HepG2 (cell line): ENCODE data around the gene TXNL4B. TPM values are rescaled to one million over a fixed set of nuclear protein-coding genes. Genes with fewer than 3 reads are reported as not detected.

Experiments
- DBP ChIP-seq: sonication (generic); formaldehyde crosslinking; IDR thresholded peaks from 2 replicates; pipeline ENCODE4 v1.4.0; 2020; ENCODE audit warnings: missing genetic modification reagents; ENCODE audit errors: not compliant biosample characterization
- FUBP1 ChIP-seq: sonication (generic); formaldehyde crosslinking; IDR thresholded peaks from 2 replicates; pipeline ENCODE4 v1.5.1; 2020; ENCODE audit warnings: missing genetic modification reagents, mild to moderate bottlenecking, borderline replicate concordance
- NCOA2 ChIP-seq: sonication (generic); formaldehyde crosslinking; IDR thresholded peaks from 2 replicates; pipeline ENCODE4 v1.8.0; 2022; ENCODE audit warnings: inconsistent platforms
- NR3C1 ChIP-seq: sonication (generic); formaldehyde crosslinking; IDR thresholded peaks from 2 replicates; pipeline ENCODE4 v1.4.0; 2020; ENCODE audit warnings: missing genetic modification reagents
- POLR2A ChIP-seq, 2 experiments: IDR thresholded peaks; 2 replicates each; pipeline ENCODE4 v1.6.1; 2011; ENCODE audit warnings: low read depth in 2 of 2, low read length in 2 of 2, mild to moderate bottlenecking in 1 of 2, moderate library complexity in 1 of 2; ENCODE audit not compliant: insufficient read depth in 1 of 2
- SP140L ChIP-seq: sonication (generic); formaldehyde crosslinking; IDR thresholded peaks from 2 replicates; pipeline ENCODE4 v1.4.0; 2020; ENCODE audit warnings: missing genetic modification reagents, borderline replicate concordance
- STAT5B ChIP-seq: sonication (generic); formaldehyde crosslinking; IDR thresholded peaks from 2 replicates; pipeline ENCODE4 v1.4.0; 2020; ENCODE audit warnings: missing genetic modification reagents
- U2AF2 ChIP-seq: fragments of 200-400 bp; formaldehyde crosslinking; IDR thresholded peaks from 2 replicates; pipeline ENCODE4 v1.6.1; 2017; ENCODE audit warnings: low read depth, mild to moderate bottlenecking, low read length
- ZKSCAN5 ChIP-seq: sonication (generic); formaldehyde crosslinking; IDR thresholded peaks from 2 replicates; pipeline ENCODE4 v1.5.1; 2020; ENCODE audit warnings: mild to moderate bottlenecking, missing genetic modification reagents
- ZNF143 ChIP-seq: sonication (generic); formaldehyde crosslinking; IDR thresholded peaks from 2 replicates; pipeline ENCODE4 v1.4.0; 2020; ENCODE audit warnings: missing genetic modification reagents
- ZNF24 ChIP-seq: fragments of 450-650 bp; IDR thresholded peaks from 2 replicates; pipeline ENCODE4 v1.6.1; 2017; ENCODE audit warnings: antibody characterized with exemption, mild to moderate bottlenecking
- ZNF460 ChIP-seq: sonication (generic); formaldehyde crosslinking; IDR thresholded peaks from 2 replicates; pipeline ENCODE4 v1.5.1; 2020; ENCODE audit warnings: missing genetic modification reagents, mild to moderate bottlenecking, borderline replicate concordance
- ZNF615 ChIP-seq: sonication (generic); formaldehyde crosslinking; IDR thresholded peaks from 2 replicates; pipeline ENCODE4 v1.5.0; 2020; ENCODE audit warnings: mild to moderate bottlenecking, missing genetic modification reagents, borderline replicate concordance
- ZNF766 ChIP-seq: sonication (generic); formaldehyde crosslinking; IDR thresholded peaks from 2 replicates; pipeline ENCODE4 v1.5.0; 2020; ENCODE audit warnings: missing genetic modification reagents, borderline replicate concordance
- polyA plus RNA-seq, 8 experiments: library from polyadenylated mRNA; depleted of rRNA in 3 of 8; stranded (reverse) in 7 of 8; unstranded in 1 of 8; fragments of >200 nt; fragmentation: Illumina TruSeq in 4 of 8; extraction: Trizol in 4 of 8; gene quantifications; 2 replicates each; pipeline versions ENCODE4 v1.2.1 to v1.2.3, GENCODE V29; 2011 to 2016; ENCODE audit warnings: low read depth in 4 of 8, missing spikeins in 1 of 8, mixed read lengths in 1 of 8; ENCODE audit not compliant: insufficient read depth in 1 of 8
- total RNA-seq, 5 experiments: library from RNA; depleted of rRNA; stranded (reverse); fragments of >200 nt; fragmentation: Illumina TruSeq; extraction: Trizol; gene quantifications; 2 replicates each; pipeline ENCODE4 v1.2.3, GENCODE V29; 2016; ENCODE audit warnings: low read depth in 1 of 5
- TF ChIP-seq, protein P1 (sequence below): sonication (generic); formaldehyde crosslinking; IDR thresholded peaks from 2 replicates; pipeline ENCODE4 v1.9.0; 2021; ENCODE audit warnings: missing genetic modification reagents, borderline replicate concordance
- TF ChIP-seq, protein P2 (sequence below): sonication (generic); formaldehyde crosslinking; IDR thresholded peaks from 2 replicates; pipeline ENCODE4 v1.4.0; 2020; ENCODE audit warnings: mild to moderate bottlenecking, missing genetic modification reagents
- TF ChIP-seq, protein P3 (sequence below): sonication (generic); formaldehyde crosslinking; IDR thresholded peaks from 2 replicates; pipeline ENCODE4 v1.5.1; 2020; ENCODE audit warnings: mild to moderate bottlenecking, missing genetic modification reagents, borderline replicate concordance

The TXNL4B gene
- total and polyA plus RNA-seq, 2 of the 13 experiments (the other 11 are each of a cell fraction or from before 2014, with no cell fraction given): 17.4 to 18.3 TPM

DNA sequence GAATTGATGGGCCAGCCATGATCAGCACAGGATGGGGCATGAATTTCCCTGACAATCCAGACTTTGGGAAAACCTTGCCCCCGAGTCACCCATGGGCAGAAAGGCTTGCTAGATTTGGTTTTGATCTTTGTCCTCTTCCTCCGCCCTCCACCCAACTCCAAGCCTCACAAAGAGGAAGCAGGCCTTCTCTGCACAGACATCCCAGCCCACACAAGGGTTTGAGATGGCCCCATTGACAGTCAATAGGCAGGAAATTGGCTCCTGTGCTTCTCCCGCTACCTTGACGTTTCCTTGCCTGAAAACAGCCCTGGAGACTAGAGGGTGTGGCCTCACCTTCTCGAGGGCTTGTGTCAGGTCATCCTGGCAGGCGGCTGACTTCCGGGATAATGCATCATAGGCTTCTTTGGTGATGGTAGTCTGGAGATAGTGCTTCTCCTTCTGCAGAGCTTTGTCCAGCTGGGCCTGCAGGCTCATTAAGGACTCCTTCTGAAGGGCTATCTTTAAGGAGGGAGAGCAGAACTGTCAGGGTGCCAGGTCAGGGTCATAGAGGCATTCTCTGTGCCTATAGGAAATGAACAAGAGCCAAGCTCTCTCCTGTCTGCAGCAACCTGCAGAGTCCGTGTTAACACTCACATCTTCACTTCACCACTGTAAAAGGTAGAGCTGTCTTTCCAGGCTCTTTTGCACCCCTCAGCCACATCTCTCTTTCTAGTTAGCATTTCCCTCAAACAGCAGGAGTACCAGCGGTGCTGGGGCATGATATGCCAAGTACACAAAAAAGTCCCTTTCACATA lies 32.4 kb upstream of the TXNL4B start (continued):
- TF ChIP-seq ZNF143 (CRISPR knock-in tag): no peak
- no peak for TF ChIP-seq NR3C1 (CRISPR knock-in tag)
- TF ChIP-seq SP140L: no peak
- TF ChIP-seq, protein P1, sequence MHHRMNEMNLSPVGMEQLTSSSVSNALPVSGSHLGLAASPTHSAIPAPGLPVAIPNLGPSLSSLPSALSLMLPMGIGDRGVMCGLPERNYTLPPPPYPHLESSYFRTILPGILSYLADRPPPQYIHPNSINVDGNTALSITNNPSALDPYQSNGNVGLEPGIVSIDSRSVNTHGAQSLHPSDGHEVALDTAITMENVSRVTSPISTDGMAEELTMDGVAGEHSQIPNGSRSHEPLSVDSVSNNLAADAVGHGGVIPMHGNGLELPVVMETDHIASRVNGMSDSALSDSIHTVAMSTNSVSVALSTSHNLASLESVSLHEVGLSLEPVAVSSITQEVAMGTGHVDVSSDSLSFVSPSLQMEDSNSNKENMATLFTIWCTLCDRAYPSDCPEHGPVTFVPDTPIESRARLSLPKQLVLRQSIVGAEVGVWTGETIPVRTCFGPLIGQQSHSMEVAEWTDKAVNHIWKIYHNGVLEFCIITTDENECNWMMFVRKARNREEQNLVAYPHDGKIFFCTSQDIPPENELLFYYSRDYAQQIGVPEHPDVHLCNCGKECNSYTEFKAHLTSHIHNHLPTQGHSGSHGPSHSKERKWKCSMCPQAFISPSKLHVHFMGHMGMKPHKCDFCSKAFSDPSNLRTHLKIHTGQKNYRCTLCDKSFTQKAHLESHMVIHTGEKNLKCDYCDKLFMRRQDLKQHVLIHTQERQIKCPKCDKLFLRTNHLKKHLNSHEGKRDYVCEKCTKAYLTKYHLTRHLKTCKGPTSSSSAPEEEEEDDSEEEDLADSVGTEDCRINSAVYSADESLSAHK: no peak
- no peak for TF ChIP-seq ZNF766 (CRISPR knock-in tag)
- TF ChIP-seq, protein P2, sequence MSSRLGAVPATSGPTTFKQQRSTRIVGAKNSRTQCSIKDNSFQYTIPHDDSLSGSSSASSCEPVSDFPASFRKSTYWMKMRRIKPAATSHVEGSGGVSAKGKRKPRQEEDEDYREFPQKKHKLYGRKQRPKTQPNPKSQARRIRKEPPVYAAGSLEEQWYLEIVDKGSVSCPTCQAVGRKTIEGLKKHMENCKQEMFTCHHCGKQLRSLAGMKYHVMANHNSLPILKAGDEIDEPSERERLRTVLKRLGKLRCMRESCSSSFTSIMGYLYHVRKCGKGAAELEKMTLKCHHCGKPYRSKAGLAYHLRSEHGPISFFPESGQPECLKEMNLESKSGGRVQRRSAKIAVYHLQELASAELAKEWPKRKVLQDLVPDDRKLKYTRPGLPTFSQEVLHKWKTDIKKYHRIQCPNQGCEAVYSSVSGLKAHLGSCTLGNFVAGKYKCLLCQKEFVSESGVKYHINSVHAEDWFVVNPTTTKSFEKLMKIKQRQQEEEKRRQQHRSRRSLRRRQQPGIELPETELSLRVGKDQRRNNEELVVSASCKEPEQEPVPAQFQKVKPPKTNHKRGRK: no peak
- TF ChIP-seq STAT5B (CRISPR knock-in tag): no peak
- TF ChIP-seq, protein P3, sequence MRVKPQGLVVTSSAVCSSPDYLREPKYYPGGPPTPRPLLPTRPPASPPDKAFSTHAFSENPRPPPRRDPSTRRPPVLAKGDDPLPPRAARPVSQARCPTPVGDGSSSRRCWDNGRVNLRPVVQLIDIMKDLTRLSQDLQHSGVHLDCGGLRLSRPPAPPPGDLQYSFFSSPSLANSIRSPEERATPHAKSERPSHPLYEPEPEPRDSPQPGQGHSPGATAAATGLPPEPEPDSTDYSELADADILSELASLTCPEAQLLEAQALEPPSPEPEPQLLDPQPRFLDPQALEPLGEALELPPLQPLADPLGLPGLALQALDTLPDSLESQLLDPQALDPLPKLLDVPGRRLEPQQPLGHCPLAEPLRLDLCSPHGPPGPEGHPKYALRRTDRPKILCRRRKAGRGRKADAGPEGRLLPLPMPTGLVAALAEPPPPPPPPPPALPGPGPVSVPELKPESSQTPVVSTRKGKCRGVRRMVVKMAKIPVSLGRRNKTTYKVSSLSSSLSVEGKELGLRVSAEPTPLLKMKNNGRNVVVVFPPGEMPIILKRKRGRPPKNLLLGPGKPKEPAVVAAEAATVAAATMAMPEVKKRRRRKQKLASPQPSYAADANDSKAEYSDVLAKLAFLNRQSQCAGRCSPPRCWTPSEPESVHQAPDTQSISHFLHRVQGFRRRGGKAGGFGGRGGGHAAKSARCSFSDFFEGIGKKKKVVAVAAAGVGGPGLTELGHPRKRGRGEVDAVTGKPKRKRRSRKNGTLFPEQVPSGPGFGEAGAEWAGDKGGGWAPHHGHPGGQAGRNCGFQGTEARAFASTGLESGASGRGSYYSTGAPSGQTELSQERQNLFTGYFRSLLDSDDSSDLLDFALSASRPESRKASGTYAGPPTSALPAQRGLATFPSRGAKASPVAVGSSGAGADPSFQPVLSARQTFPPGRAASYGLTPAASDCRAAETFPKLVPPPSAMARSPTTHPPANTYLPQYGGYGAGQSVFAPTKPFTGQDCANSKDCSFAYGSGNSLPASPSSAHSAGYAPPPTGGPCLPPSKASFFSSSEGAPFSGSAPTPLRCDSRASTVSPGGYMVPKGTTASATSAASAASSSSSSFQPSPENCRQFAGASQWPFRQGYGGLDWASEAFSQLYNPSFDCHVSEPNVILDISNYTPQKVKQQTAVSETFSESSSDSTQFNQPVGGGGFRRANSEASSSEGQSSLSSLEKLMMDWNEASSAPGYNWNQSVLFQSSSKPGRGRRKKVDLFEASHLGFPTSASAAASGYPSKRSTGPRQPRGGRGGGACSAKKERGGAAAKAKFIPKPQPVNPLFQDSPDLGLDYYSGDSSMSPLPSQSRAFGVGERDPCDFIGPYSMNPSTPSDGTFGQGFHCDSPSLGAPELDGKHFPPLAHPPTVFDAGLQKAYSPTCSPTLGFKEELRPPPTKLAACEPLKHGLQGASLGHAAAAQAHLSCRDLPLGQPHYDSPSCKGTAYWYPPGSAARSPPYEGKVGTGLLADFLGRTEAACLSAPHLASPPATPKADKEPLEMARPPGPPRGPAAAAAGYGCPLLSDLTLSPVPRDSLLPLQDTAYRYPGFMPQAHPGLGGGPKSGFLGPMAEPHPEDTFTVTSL (CRISPR knock-in tag): no peak
- no peak for TF ChIP-seq DBP (CRISPR knock-in tag)
- no peak for TF ChIP-seq NCOA2 (CRISPR knock-in tag)
- no peak for TF ChIP-seq ZNF24
- no peak for TF ChIP-seq U2AF2
- no peak for TF ChIP-seq ZKSCAN5 (CRISPR knock-in tag)
- no peak for TF ChIP-seq ZNF615 (CRISPR knock-in tag)
- no peak for TF ChIP-seq FUBP1
- no peak for TF ChIP-seq ZNF460 (CRISPR knock-in tag)
- TF ChIP-seq POLR2A (IDR thresholded peaks at IDR 0.05; ENCODE audit: insufficient read depth in 1 of 2, low read depth in 2 of 2, low read length in 2 of 2): no peak
